Measurements from ENCODE around the gene CASK.

CASK gene

DNA sequence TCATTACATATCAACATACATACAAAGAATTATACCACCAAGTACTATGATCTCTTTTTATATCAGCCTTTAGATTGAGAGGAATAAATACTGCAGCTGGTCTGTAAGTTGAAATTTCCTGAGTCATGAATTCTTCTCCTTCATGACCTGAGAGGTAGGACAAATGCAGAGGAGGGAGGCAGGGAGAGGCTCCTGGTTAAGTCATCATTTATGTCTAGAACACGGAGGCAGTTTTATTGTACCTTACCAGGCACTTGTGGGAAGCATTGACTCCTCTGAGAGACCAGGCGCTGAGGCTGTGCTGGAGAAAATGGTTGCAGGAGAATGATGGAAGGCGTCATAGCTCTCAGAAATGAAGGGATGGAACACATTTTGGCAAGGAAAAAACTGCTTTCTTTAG is 12.5 kb upstream of the CASK start:
- Histone ChIP-seq H3K4me2 (ENCODE audit: insufficient read depth, low read length) (no peak overlapping the region), H2AFZ (ENCODE audit: low read depth, low read length) (no peak overlapping the region), H3K79me2 (ENCODE audit: insufficient read depth, low read length) (no peaks in the 10 kb centered on the region), H3K4me1 (ENCODE audit: insufficient read depth, low read length) (no peaks in the 10 kb centered on the region), H3K27me3 (ENCODE audit: insufficient read depth, low read length, poor library complexity) (no peaks in the 10 kb centered on the region), H3K9ac (ENCODE audit: low read depth, low read length) (no peak overlapping the region), H3K4me3 (ENCODE audit: low read depth in 1 of 2, low read length in 2 of 2) (no peak overlapping the region), H3K27ac (ENCODE audit: low read length) (no peak overlapping the region), H3K9me3 (ENCODE audit: insufficient read depth, low read length, severe bottlenecking) (no peaks in the 10 kb centered on the region), H4K20me1 (ENCODE audit: insufficient read depth, low read length) (no peaks in the 10 kb centered on the region), H3K36me3 (ENCODE audit: insufficient read depth, low read length) (no peaks in the 10 kb centered on the region)
- TF ChIP-seq, protein P1, sequence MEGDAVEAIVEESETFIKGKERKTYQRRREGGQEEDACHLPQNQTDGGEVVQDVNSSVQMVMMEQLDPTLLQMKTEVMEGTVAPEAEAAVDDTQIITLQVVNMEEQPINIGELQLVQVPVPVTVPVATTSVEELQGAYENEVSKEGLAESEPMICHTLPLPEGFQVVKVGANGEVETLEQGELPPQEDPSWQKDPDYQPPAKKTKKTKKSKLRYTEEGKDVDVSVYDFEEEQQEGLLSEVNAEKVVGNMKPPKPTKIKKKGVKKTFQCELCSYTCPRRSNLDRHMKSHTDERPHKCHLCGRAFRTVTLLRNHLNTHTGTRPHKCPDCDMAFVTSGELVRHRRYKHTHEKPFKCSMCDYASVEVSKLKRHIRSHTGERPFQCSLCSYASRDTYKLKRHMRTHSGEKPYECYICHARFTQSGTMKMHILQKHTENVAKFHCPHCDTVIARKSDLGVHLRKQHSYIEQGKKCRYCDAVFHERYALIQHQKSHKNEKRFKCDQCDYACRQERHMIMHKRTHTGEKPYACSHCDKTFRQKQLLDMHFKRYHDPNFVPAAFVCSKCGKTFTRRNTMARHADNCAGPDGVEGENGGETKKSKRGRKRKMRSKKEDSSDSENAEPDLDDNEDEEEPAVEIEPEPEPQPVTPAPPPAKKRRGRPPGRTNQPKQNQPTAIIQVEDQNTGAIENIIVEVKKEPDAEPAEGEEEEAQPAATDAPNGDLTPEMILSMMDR (IDR thresholded peaks at IDR 0.05; ENCODE audit: borderline replicate concordance, extremely low read depth, low read length, poor library complexity, severe bottlenecking), result no peak
- no peak for TF ChIP-seq EZH2 (IDR thresholded peaks at IDR 0.05; ENCODE audit: borderline replicate concordance, low read depth, low read length, severe bottlenecking)
- no peak for DNase-seq
- no peak for ATAC-seq (ENCODE audit: insufficient read depth, low read depth)

DNA sequence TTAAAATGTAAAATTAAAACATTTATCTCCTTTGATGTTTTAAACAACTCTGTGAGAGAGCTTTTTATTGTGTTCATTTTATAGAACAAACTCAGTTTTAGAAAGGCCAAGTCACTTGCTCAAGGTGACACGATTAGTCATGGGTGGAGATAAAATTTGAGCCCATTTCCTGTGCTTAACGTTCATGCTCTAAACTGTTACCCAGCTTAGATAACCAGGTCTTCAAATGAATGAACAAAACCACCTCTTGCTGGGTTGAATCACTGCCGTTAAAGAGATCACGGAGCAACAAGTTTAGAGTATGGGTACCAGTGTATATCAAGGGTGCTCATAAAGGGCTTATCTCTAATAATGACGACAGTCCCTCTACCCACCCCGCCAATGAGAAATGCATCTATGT is 10.2 kb upstream of the CASK start:
- no peaks in the 10 kb centered on the region for H3K4me1 ChIP-seq (ENCODE audit: insufficient read depth, low read length)
- H4K20me1 ChIP-seq (ENCODE audit: insufficient read depth, low read length), result no peaks in the 10 kb centered on the region
- ATAC-seq (ENCODE audit: insufficient read depth, low read depth) (no peak), DNase-seq (no peak)
- H3K36me3 ChIP-seq (ENCODE audit: insufficient read depth, low read length), result no peaks in the 10 kb centered on the region
- no peaks in the 10 kb centered on the region for H3K79me2 ChIP-seq (ENCODE audit: insufficient read depth, low read length)
- no peak overlapping the region for H3K4me2 ChIP-seq (ENCODE audit: insufficient read depth, low read length)
- TF ChIP-seq EZH2 (IDR thresholded peaks at IDR 0.05; ENCODE audit: borderline replicate concordance, low read depth, low read length, severe bottlenecking), result no peak
- TF ChIP-seq, protein P1 (IDR thresholded peaks at IDR 0.05; ENCODE audit: borderline replicate concordance, extremely low read depth, low read length, poor library complexity, severe bottlenecking), result no peak
- H3K9me3 ChIP-seq (ENCODE audit: insufficient read depth, low read length, severe bottlenecking), result no peaks in the 10 kb centered on the region
- no peak overlapping the region for H2AFZ ChIP-seq (ENCODE audit: low read depth, low read length)
- no peaks in the 10 kb centered on the region for H3K27me3 ChIP-seq (ENCODE audit: insufficient read depth, low read length, poor library complexity)
- H3K9ac ChIP-seq (ENCODE audit: low read depth, low read length), result no peak overlapping the region
- no peak overlapping the region for H3K27ac ChIP-seq (ENCODE audit: low read length)
- H3K4me3 ChIP-seq (ENCODE audit: low read depth in 1 of 2, low read length in 2 of 2), result no peak overlapping the region

DNA sequence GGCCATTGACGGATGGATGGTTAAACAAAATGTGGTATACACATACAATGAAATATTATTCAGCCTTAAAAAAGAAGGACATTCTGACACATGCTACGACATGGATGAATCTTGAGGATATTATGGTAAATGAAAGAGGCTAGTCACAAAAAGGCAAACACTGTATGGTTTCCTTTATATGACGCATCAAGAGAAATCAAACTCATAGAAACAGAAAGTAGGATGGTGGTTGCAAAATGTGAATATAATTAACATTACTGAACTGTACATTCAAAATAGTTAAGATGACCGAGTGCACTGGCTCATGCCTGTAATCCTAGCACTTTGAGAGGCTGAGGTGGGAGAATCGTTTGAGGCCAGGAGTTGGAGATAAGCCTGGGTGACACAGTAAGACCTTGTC is 9.5 kb upstream of the CASK start:
- Histone ChIP-seq H3K27ac (ENCODE audit: low read length) (no peak overlapping the region), H2AFZ (ENCODE audit: low read depth, low read length) (no peak overlapping the region), H4K20me1 (ENCODE audit: insufficient read depth, low read length) (no peaks in the 10 kb centered on the region), H3K4me3 (ENCODE audit: low read depth in 1 of 2, low read length in 2 of 2) (no peak overlapping the region), H3K9ac (ENCODE audit: low read depth, low read length) (no peak overlapping the region), H3K36me3 (ENCODE audit: insufficient read depth, low read length) (no peaks in the 10 kb centered on the region), H3K4me1 (ENCODE audit: insufficient read depth, low read length) (no peaks in the 10 kb centered on the region), H3K4me2 (ENCODE audit: insufficient read depth, low read length) (no peak overlapping the region), H3K79me2 (ENCODE audit: insufficient read depth, low read length) (no peaks in the 10 kb centered on the region), H3K27me3 (ENCODE audit: insufficient read depth, low read length, poor library complexity) (no peaks in the 10 kb centered on the region), H3K9me3 (ENCODE audit: insufficient read depth, low read length, severe bottlenecking) (no peaks in the 10 kb centered on the region)
- TF ChIP-seq, protein P1 (IDR thresholded peaks at IDR 0.05; ENCODE audit: borderline replicate concordance, extremely low read depth, low read length, poor library complexity, severe bottlenecking), result no peak
- TF ChIP-seq EZH2 (IDR thresholded peaks at IDR 0.05; ENCODE audit: borderline replicate concordance, low read depth, low read length, severe bottlenecking), result no peak
- ATAC-seq (ENCODE audit: insufficient read depth, low read depth) (no peak), DNase-seq (no peak)

DNA sequence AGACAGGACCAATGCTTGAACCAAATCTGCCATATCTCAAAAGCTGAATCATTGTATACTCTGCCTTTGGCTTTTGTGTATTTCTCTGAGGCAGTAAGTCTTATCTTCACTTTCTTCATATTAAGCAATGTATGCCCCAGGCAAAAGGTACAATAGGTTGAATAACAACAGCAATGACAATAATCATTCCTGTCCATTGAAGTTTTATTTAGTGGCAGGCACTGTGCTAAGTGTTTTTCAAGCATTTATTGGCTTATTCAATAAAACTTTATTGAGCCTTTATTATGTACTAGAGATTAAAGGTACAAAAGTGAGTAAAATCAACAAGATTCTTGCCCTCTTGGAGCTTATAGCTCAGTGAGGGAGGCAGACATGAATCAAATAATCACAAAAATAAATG is 8.2 kb upstream of the CASK start:
- no peak overlapping the region for H2AFZ ChIP-seq (ENCODE audit: low read depth, low read length)
- no peak overlapping the region for H3K27ac ChIP-seq (ENCODE audit: low read length)
- no peaks in the 10 kb centered on the region for H4K20me1 ChIP-seq (ENCODE audit: insufficient read depth, low read length)
- no peaks in the 10 kb centered on the region for H3K4me1 ChIP-seq (ENCODE audit: insufficient read depth, low read length)
- H3K27me3 ChIP-seq (ENCODE audit: insufficient read depth, low read length, poor library complexity), result no peaks in the 10 kb centered on the region
- H3K9ac ChIP-seq (ENCODE audit: low read depth, low read length), result no peak overlapping the region
- no peaks in the 10 kb centered on the region for H3K36me3 ChIP-seq (ENCODE audit: insufficient read depth, low read length)
- TF ChIP-seq, protein P1 (IDR thresholded peaks at IDR 0.05; ENCODE audit: borderline replicate concordance, extremely low read depth, low read length, poor library complexity, severe bottlenecking), result no peak
- no peak for TF ChIP-seq EZH2 (IDR thresholded peaks at IDR 0.05; ENCODE audit: borderline replicate concordance, low read depth, low read length, severe bottlenecking)
- no peak for DNase-seq
- ATAC-seq (ENCODE audit: insufficient read depth, low read depth), result no peak
- H3K4me2 ChIP-seq (ENCODE audit: insufficient read depth, low read length), result no peak overlapping the region
- H3K9me3 ChIP-seq (ENCODE audit: insufficient read depth, low read length, severe bottlenecking), result no peaks in the 10 kb centered on the region
- H3K4me3 ChIP-seq (ENCODE audit: low read depth in 1 of 2, low read length in 2 of 2), result no peak overlapping the region
- no peaks in the 10 kb centered on the region for H3K79me2 ChIP-seq (ENCODE audit: insufficient read depth, low read length)

Data from DND-41 (cell line).